Fibroblast of villous mesenchyme (primary cell): ENCODE measurements around the gene SOX2. TPM values are rescaled to one million over a fixed set of nuclear protein-coding genes. Genes with fewer than 3 reads are reported as not detected.

Experiments used
- DNase-seq: peaks from one replicate; pipeline ENCODE4 v3.0.0-alpha.2; 2010; ENCODE audit warnings: low read depth
- H3K4me3 ChIP-seq: 2 replicates; pipeline ENCODE4 v1.5.1; 2011; ENCODE audit warnings: low read depth, mild to moderate bottlenecking, low read length
- total RNA-seq: library from RNA; depleted of rRNA; stranded (reverse); fragments of >200 nt; gene quantifications from 2 replicates; pipeline ENCODE4 v1.2.3, GENCODE V29; 2012
- TF ChIP-seq, protein P1 (sequence below): IDR thresholded peaks from 2 replicates; pipeline ENCODE4 v1.5.1; 2012; ENCODE audit warnings: low read depth, mild to moderate bottlenecking, low read length; ENCODE audit not compliant: insufficient read depth

The SOX2 gene
- total RNA-seq, 1 donor = not detected

DNA sequence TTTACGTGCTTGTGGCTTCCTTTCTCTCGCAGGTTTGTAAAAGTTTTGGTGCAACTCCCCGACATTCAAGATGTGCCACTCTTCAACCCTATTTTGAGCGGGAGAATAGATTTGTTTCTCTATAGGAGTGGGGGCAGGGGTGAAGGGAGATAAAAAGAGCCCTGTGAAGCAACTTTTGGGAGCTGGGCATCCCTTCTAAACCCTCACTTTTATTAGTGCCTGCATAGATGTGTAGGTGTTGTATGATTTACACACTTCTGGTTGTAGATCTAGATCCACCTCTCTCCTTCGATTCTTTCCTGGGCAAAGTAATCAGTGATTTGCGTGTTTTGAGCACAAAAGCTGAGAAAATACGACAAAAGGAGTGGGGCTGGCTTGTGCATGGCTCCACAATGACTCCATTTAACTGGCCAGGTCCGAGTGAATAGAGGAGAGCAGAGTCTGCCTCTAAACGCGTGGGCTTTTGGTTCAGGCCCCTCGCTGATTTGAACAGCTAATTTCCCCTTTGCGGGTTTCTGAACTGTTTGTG is 17.7 kb downstream of the SOX2 start:
- no peak for DNase-seq
- TF ChIP-seq, protein P1, sequence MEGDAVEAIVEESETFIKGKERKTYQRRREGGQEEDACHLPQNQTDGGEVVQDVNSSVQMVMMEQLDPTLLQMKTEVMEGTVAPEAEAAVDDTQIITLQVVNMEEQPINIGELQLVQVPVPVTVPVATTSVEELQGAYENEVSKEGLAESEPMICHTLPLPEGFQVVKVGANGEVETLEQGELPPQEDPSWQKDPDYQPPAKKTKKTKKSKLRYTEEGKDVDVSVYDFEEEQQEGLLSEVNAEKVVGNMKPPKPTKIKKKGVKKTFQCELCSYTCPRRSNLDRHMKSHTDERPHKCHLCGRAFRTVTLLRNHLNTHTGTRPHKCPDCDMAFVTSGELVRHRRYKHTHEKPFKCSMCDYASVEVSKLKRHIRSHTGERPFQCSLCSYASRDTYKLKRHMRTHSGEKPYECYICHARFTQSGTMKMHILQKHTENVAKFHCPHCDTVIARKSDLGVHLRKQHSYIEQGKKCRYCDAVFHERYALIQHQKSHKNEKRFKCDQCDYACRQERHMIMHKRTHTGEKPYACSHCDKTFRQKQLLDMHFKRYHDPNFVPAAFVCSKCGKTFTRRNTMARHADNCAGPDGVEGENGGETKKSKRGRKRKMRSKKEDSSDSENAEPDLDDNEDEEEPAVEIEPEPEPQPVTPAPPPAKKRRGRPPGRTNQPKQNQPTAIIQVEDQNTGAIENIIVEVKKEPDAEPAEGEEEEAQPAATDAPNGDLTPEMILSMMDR = no peak
- no peak overlapping the region for H3K4me3 ChIP-seq

DNA sequence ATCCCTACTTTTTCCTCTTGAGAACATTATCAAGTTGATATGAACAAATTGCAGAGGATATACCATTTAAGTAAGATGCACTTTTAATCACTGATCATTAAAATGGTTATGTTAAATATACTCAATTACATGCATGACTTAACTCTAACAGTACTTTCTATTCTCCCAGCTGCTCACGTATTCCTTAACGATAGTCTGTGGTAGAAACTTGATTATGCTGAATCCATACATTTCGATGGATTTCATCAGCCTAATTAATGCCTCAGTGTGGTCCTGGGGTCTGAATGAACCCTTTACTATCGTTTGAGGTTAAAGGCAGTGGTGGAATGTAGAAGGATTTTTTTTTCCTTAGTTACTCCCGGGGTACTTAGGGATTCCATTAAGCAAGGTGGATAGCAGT is 18.6 kb downstream of the SOX2 start:
- TF ChIP-seq, protein P1 = no peak
- H3K4me3 ChIP-seq = no peak overlapping the region
- no peak for DNase-seq

DNA sequence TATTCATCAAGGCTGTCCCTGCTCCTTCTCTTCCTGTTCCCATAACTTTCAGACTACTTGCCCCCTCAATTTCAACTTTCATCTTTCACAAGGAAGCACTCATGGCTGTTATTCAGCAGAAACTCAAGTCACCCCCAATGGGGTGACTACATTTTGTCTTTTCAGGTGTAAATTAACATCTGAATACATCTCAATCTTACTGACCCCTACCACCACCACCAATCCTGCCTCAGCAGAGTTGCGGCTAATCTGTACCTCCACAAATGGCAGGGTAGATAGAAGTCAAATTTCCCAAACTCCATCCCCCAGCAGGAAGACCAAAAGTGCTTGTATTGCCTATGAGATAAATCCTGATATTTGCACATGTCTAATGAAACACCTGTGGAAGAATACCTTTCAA is 19.2 kb downstream of the SOX2 start:
- TF ChIP-seq, protein P1 = no peak
- H3K4me3 ChIP-seq = no peak overlapping the region
- no peak for DNase-seq

GRCh38 chr3:181735911-181736310 is 24.2 kb downstream of the SOX2 start:
- TF ChIP-seq, protein P1 = no peak
- no peak for DNase-seq
- no peak overlapping the region for H3K4me3 ChIP-seq

- H3K4me3 ChIP-seq = no peak overlapping the region
- DNase-seq = no peak
- TF ChIP-seq, protein P1 = no peak
Observed at GRCh38 chr3:181738551-181738950, 26.8 kb downstream of the SOX2 start.

DNA sequence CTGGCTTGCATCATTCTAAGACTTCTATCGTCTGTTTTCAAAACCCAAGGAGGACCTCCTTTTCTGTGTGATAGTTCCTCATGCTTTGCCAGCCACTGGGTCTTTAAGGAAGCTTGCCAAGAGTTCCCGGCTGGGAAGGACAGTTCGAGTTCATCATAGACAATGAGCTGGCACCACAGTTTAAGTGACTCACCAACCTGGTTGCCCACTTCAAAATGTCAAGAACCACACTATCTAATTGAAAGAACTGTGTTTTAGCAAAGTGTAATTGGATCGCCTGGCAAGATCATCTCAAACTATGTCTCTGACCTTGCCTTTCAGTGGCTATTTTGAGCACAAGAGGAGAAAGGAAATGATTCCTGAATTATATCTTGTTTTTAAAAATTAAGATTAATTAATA is 27.9 kb downstream of the SOX2 start:
- no peak for DNase-seq
- TF ChIP-seq, protein P1 = no peak
- no peak overlapping the region for H3K4me3 ChIP-seq

- TF ChIP-seq, protein P1 = no peak
- no peak for DNase-seq
- no peak overlapping the region for H3K4me3 ChIP-seq
Observed at GRCh38 chr3:181741417-181741816, 29.7 kb downstream of the SOX2 start.
